ENCODE results near the gene PKD1. TPM values are rescaled to one million over a fixed set of nuclear protein-coding genes. Genes with fewer than 3 reads are reported as not detected.

PKD1 gene
- total and polyA plus RNA-seq, 2 experiments from 2014 or later = 35.9 to 60.6 TPM

- Histone ChIP-seq H4K20me1 (ENCODE audit: insufficient read depth, poor library complexity, severe bottlenecking) (no peaks in the 10 kb centered on the region), H3K27ac (no peak overlapping the region), H3K79me2 (no peaks in the 10 kb centered on the region), H3K9me3 (ENCODE audit: low read depth) (no peaks in the 10 kb centered on the region), H3K4me3 (no peak overlapping the region), H3K36me3 (replicated peaks; ENCODE audit: insufficient read depth, low read depth) (no peaks in the 10 kb centered on the region), H2AFZ (no peak overlapping the region), H3K9me2 (replicated peaks; ENCODE audit: insufficient read depth) (no peaks in the 10 kb centered on the region), H3K4me1 (ENCODE audit: insufficient read depth) (no peaks in the 10 kb centered on the region), H3K27me3 (no peaks in the 10 kb centered on the region), H3K4me2 (no peak overlapping the region)
- TF ChIP-seq CTCF (IDR thresholded peaks at IDR 0.05; ENCODE audit: poor library complexity) = no peak
- no peak for TF ChIP-seq EZH2 (IDR thresholded peaks at IDR 0.05; ENCODE audit: borderline replicate concordance)
- TF ChIP-seq EZH2phosphoT487 (IDR thresholded peaks at IDR 0.05; ENCODE audit: low read depth, severe bottlenecking, unreplicated experiment) = no peak
- WGBS (ENCODE audit: low lambda C conversion rate, missing lambda C conversion rate) = 97% methylated on average over 20 of the region's 20 CpGs
- DNase-seq (ENCODE audit: low spot score) = no peak
Observed at GRCh38 chr16:2074071-2074470, 61.6 kb downstream of the PKD1 start.

DNA sequence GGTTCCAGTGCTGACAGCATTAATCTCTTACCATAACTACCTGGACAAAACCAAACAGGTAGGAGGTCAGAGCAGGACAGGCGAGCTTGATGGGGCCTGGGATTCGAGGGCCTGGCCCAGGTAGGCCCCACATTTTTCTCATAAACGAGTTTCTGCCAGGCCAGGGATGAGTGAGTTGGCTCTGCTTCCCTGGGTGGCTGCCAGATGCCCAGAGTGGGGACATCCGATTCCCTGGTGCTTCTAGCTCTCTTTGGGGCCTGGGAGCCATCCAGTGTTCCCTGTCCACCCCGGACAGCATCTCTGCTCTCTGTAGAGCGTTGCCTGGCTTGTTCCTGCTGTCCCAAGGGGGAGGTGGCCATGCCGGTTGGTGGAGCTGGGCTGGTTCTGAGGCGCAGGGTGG, 62.8 kb downstream of the PKD1 start:
- Histone ChIP-seq H3K27ac (no peak overlapping the region), H3K4me2 (no peak overlapping the region), H3K36me3 (replicated peaks; ENCODE audit: insufficient read depth, low read depth) (no peaks in the 10 kb centered on the region), H3K27me3 (no peaks in the 10 kb centered on the region), H3K9me2 (replicated peaks; ENCODE audit: insufficient read depth) (no peaks in the 10 kb centered on the region), H4K20me1 (ENCODE audit: insufficient read depth, poor library complexity, severe bottlenecking) (no peaks in the 10 kb centered on the region), H3K4me1 (ENCODE audit: insufficient read depth) (no peaks in the 10 kb centered on the region), H3K9me3 (ENCODE audit: low read depth) (no peaks in the 10 kb centered on the region), H2AFZ (no peak overlapping the region), H3K79me2 (no peaks in the 10 kb centered on the region), H3K4me3 (no peak overlapping the region)
- no peak for DNase-seq (ENCODE audit: low spot score)
- WGBS (ENCODE audit: low lambda C conversion rate, missing lambda C conversion rate) = 94% methylated on average over 8 of the region's 8 CpGs
- TF ChIP-seq CTCF (IDR thresholded peaks at IDR 0.05; ENCODE audit: poor library complexity) = no peak
- no peak for TF ChIP-seq EZH2phosphoT487 (IDR thresholded peaks at IDR 0.05; ENCODE audit: low read depth, severe bottlenecking, unreplicated experiment)
- no peak for TF ChIP-seq EZH2 (IDR thresholded peaks at IDR 0.05; ENCODE audit: borderline replicate concordance)

- no peaks in the 10 kb centered on the region for H3K4me1 ChIP-seq (ENCODE audit: insufficient read depth)
- no peak overlapping the region for H3K4me3 ChIP-seq
- H4K20me1 ChIP-seq (ENCODE audit: insufficient read depth, poor library complexity, severe bottlenecking) = no peaks in the 10 kb centered on the region
- no peak overlapping the region for H3K27ac ChIP-seq
- no peaks in the 10 kb centered on the region for H3K79me2 ChIP-seq
- 93% methylated on average over 34 of the region's 34 CpGs for WGBS (ENCODE audit: low lambda C conversion rate, missing lambda C conversion rate)
- H3K36me3 ChIP-seq (replicated peaks; ENCODE audit: insufficient read depth, low read depth) = no peaks in the 10 kb centered on the region
- no peak overlapping the region for H2AFZ ChIP-seq
- H3K9me3 ChIP-seq (ENCODE audit: low read depth) = no peaks in the 10 kb centered on the region
- TF ChIP-seq EZH2 (IDR thresholded peaks at IDR 0.05; ENCODE audit: borderline replicate concordance) (no peak), EZH2phosphoT487 (IDR thresholded peaks at IDR 0.05; ENCODE audit: low read depth, severe bottlenecking, unreplicated experiment) (no peak), CTCF (IDR thresholded peaks at IDR 0.05; ENCODE audit: poor library complexity) (no peak)
- DNase-seq (ENCODE audit: low spot score) = no peak
- H3K4me2 ChIP-seq = no peak overlapping the region
- no peaks in the 10 kb centered on the region for H3K9me2 ChIP-seq (replicated peaks; ENCODE audit: insufficient read depth)
- H3K27me3 ChIP-seq = no peaks in the 10 kb centered on the region
Observed at GRCh38 chr16:2071454-2072202, 64.1 kb downstream of the PKD1 start.
